CD4-positive, alpha-beta T cell treated with Interferon alpha-2 for 1 hour (primary cell): ENCODE measurements around the gene KIF3B.
"Not testable (repeated sequence)": the region's sequence is repeated elsewhere in the genome, so short reads cannot be mapped to it uniquely, and the experiment has no call there.

Source experiments
- DNase-seq, 2 donors: peaks; one replicate each; pipeline ENCODE4 v3.0.0-alpha.2; 2020 to 2022

KIF3B gene

GRCh38 chr20:32296819-32297420 lies 19.5 kb downstream of the KIF3B start:
- DNase-seq, result no peak

- no peak for DNase-seq
Observed at GRCh38 chr20:32297439-32297838, 20.0 kb downstream of the KIF3B start.

GRCh38 chr20:32300647-32301046 lies 23.2 kb downstream of the KIF3B start:
- no peak for DNase-seq

GRCh38 chr20:32301719-32302506 lies 24.5 kb downstream of the KIF3B start:
- DNase-seq, result no peak

GRCh38 chr20:32302507-32302872 lies 25.0 kb downstream of the KIF3B start:
- no peak for DNase-seq

GRCh38 chr20:32304131-32304746 lies 26.8 kb downstream of the KIF3B start:
- DNase-seq, result no peak

GRCh38 chr20:32312718-32313424 lies 35.4 kb downstream of the KIF3B start:
- no peak for DNase-seq

- DNase-seq, result no peak
Observed at GRCh38 chr20:32314768-32315167, 37.3 kb downstream of the KIF3B start.

- no peak for DNase-seq
Observed at GRCh38 chr20:32315399-32315798, 37.9 kb downstream of the KIF3B start.

- no peak for DNase-seq
Observed at GRCh38 chr20:32315891-32316290, 38.4 kb downstream of the KIF3B start.

- DNase-seq, result no peak
Observed at GRCh38 chr20:32316667-32317066, 39.2 kb downstream of the KIF3B start.

GRCh38 chr20:32319100-32319499 lies 41.6 kb downstream of the KIF3B start:
- DNase-seq, result peak in 1 of 2 donors; percentile 19

GRCh38 chr20:32320305-32320704 lies 42.9 kb downstream of the KIF3B start:
- DNase-seq, result no peak

GRCh38 chr20:32321390-32321789 lies 43.9 kb downstream of the KIF3B start:
- DNase-seq, result no peak

- not testable (repeated sequence) for DNase-seq
Observed at GRCh38 chr20:32322260-32322659, 44.8 kb downstream of the KIF3B start.

GRCh38 chr20:32323761-32324160 lies 46.3 kb downstream of the KIF3B start:
- not testable (repeated sequence) for DNase-seq

GRCh38 chr20:32325706-32326503 lies 48.5 kb downstream of the KIF3B start:
- DNase-seq, result no peak

GRCh38 chr20:32326504-32326845 lies 49.0 kb downstream of the KIF3B start:
- no peak for DNase-seq

- DNase-seq, result no peak
Observed at GRCh38 chr20:32327087-32327681, 49.7 kb downstream of the KIF3B start.

- DNase-seq, result no peak
Observed at GRCh38 chr20:32329817-32330554, 52.5 kb downstream of the KIF3B start.

- no peak for DNase-seq
Observed at GRCh38 chr20:32330555-32330897, 53.1 kb downstream of the KIF3B start.

- DNase-seq, result no peak
Observed at GRCh38 chr20:32332614-32333013, 55.2 kb downstream of the KIF3B start.
